Upper lobe of left lung (tissue), 6 donors: ENCODE results near the gene SNX20. TPM values are rescaled to one million over a fixed set of nuclear protein-coding genes. Genes with fewer than 3 reads are reported as not detected.

Experiments used
- ATAC-seq, 2 donors: fragments of 200-7000 bp; cut with Tn5 transposase; one replicate each; pipeline ENCODE4 v1.9.1; 2022; ENCODE audit warnings: mild to moderate bottlenecking in 2 of 2, moderate library complexity in 2 of 2; ENCODE audit not compliant: low FRiP score in 2 of 2
- DNase-seq, 2 donors: peaks; one replicate each; pipeline ENCODE4 v3.0.0-alpha.2; 2019 to 2020
- H3K27ac ChIP-seq, 4 donors: fragments of 200-600 bp; sonication (generic); one replicate each; pipeline ENCODE4 v1.5.1; 2016 to 2019
- H3K27me3 ChIP-seq, 4 donors: fragments of 200-600 bp; sonication (generic); one replicate each; pipeline ENCODE4 v1.5.1; 2017 to 2019
- H3K36me3 ChIP-seq, 4 donors: fragments of 200-600 bp; sonication (generic); one replicate each; pipeline ENCODE4 v1.5.1; 2016 to 2019
- H3K4me1 ChIP-seq, 4 donors: fragments of 200-600 bp; sonication (generic); one replicate each; pipeline ENCODE4 v1.5.1; 2018 to 2019
- H3K4me3 ChIP-seq, 4 donors: fragments of 200-600 bp; sonication (generic); one replicate each; pipeline ENCODE4 v1.5.1; 2017 to 2019; ENCODE audit warnings: mild to moderate bottlenecking in 2 of 4, moderate library complexity in 1 of 4
- H3K9me3 ChIP-seq, 4 donors: fragments of 200-600 bp; sonication (generic); one replicate each; pipeline ENCODE4 v1.5.1; 2018 to 2019
- EP300 ChIP-seq, 4 donors: sonication (generic); formaldehyde crosslinking; IDR thresholded peaks; one replicate each; pipeline ENCODE4 v1.5.1; 2017; ENCODE audit warnings: antibody characterized with exemption in 4 of 4, control low read depth in 2 of 4
- POLR2A ChIP-seq, 4 donors: fragments of 450-650 bp; IDR thresholded peaks; one replicate each; pipeline ENCODE4 v1.5.1; 2016 to 2017; ENCODE audit warnings: antibody characterized with exemption in 4 of 4, mild to moderate bottlenecking in 2 of 4
- POLR2AphosphoS5 ChIP-seq, 2 donors: sonication (generic); formaldehyde crosslinking; IDR thresholded peaks; one replicate each; pipeline ENCODE4 v1.5.1; 2017; ENCODE audit warnings: antibody characterized with exemption in 2 of 2
- WGBS, 2 donors: methylation state at CpG; one replicate each; pipeline ENCODE4 v1.1.5; 2017 to 2018; 5-methylcytosine and 5-hydroxymethylcytosine counted together
- total RNA-seq, 6 donors: library from RNA; depleted of rRNA in 4 of 6; stranded (reverse); fragments of >200 nt in 4 of 6; gene quantifications; one replicate each; pipeline versions ENCODE4 v1.1.0 to v1.2.1, GENCODE V29; 2016 to 2021
- TF ChIP-seq, protein P1 (sequence below), 6 experiments: fragments of 450-650 bp in 4 of 6; fragments of 200-600 bp in 2 of 6; sonication (generic) in 2 of 6; IDR thresholded peaks; one replicate each; pipeline ENCODE4 v1.5.1; 2016 to 2019; ENCODE audit warnings: antibody characterized with exemption in 6 of 6
- donor health status: DM: no; HTN: no; CAD: no; lungs with moderate emphysema.
- donor health status: DM: no; HTN: yes; CAD: no; lungs with severe emphysema.

The SNX20 gene
- total RNA-seq, 6 donors from 2014 or later = 3.2 to 16.9 (median 13.2) TPM

DNA sequence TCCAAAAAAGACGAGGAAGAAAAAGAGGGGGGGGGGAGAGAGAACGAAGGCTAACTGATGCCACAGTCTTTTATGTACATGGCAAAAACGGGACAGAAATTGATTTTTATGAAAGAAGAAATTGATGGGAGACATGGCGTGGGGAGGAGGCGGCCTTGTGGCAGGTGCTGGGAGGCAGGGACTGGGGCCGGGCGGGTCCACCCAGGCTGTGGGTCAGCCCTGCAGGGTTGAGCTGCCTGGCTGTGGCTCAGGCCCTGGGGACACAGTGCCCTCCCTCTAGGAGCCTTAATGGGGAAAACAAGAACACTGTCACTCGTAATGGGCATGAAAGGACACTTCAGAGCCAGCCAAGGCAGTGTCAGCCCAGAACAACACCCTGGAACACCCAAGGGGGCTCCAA, 34.8 kb downstream of the SNX20 start:
- Histone ChIP-seq H3K9me3 (no peaks in the 10 kb centered on the region), H3K36me3 (no peaks in the 10 kb centered on the region), H3K27ac (no peak overlapping the region), H3K27me3 (no peaks in the 10 kb centered on the region), H3K4me1 (peaks cover 0 to 3% (median 0%) of the 10 kb centered on the region in 4 donors), H3K4me3 (no peak overlapping the region)
- WGBS, 2 donors = 67 to 70% methylated on average over 8 of the region's 8 CpGs
- no peak for ATAC-seq
- TF ChIP-seq POLR2A (IDR thresholded peaks at IDR 0.05) (no peak), POLR2AphosphoS5 (IDR thresholded peaks at IDR 0.05) (no peak), EP300 (IDR thresholded peaks at IDR 0.05) (no peak)
- TF ChIP-seq, protein P1, sequence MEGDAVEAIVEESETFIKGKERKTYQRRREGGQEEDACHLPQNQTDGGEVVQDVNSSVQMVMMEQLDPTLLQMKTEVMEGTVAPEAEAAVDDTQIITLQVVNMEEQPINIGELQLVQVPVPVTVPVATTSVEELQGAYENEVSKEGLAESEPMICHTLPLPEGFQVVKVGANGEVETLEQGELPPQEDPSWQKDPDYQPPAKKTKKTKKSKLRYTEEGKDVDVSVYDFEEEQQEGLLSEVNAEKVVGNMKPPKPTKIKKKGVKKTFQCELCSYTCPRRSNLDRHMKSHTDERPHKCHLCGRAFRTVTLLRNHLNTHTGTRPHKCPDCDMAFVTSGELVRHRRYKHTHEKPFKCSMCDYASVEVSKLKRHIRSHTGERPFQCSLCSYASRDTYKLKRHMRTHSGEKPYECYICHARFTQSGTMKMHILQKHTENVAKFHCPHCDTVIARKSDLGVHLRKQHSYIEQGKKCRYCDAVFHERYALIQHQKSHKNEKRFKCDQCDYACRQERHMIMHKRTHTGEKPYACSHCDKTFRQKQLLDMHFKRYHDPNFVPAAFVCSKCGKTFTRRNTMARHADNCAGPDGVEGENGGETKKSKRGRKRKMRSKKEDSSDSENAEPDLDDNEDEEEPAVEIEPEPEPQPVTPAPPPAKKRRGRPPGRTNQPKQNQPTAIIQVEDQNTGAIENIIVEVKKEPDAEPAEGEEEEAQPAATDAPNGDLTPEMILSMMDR (IDR thresholded peaks at IDR 0.05) = no peak
- DNase-seq = no peak

DNA sequence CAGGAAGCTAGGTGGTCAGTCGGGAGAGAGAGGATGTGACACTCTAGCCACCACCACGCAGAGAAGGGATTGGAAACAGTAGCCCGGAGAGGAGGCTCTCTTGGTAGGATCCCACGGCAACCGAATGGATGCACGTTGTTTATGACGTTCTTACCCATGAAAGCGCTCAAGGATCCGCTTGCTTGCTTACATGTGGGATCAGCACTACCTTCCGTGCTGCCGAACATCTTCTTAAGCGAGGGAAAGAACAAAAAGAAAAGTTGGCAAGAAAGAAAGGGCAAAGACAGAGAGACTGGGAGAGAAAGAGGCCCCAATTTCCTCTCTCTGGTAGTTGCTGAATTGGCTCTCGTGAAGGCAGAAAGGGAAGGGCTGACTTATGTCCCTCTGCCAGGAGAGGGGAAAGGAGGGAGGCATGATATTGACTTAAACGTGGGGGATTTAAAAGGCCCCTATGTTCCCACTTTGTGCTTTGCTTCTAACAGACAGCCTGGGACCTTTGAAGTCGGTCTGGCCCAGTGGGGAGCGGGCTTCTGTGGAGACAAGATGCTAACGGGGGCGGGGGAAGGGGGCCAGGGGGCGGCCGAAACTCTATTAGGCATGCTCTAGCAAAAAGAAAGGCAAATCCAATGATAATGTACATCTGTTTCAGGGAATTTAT, 35.4 kb downstream of the SNX20 start:
- 71 to 72% methylated on average over 19 to 20 of the region's 20 CpGs for WGBS, 2 donors
- Histone ChIP-seq H3K4me1 (peaks cover 0 to 3% (median 0%) of the 10 kb centered on the region in 4 donors), H3K9me3 (no peaks in the 10 kb centered on the region), H3K27ac (no peak overlapping the region), H3K27me3 (no peaks in the 10 kb centered on the region), H3K36me3 (no peaks in the 10 kb centered on the region), H3K4me3 (no peak overlapping the region)
- ATAC-seq = no peak
- no peak for DNase-seq
- TF ChIP-seq POLR2A (IDR thresholded peaks at IDR 0.05) = no peak
- no peak for TF ChIP-seq EP300 (IDR thresholded peaks at IDR 0.05)
- TF ChIP-seq, protein P1 (IDR thresholded peaks at IDR 0.05) = no peak
- TF ChIP-seq POLR2AphosphoS5 (IDR thresholded peaks at IDR 0.05) = no peak

DNA sequence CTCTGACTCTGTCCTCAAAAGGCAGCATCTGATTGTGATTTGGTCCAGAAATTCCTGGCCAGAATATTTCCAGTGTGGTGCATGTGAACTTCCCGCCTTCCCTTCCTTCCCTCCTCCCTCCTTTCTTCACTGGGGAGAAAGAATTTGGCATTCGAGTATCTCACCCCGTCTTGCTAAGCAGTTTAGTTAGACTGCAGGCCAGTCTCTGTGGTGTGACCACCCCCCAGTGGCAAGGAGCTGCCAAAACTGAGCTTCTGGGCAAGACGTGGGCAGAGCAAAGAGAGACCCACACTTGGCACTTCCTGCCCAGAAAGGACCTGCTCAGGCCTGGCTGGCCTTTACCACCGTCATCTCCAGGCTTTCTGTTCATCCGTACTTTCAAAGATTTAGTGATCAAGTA, 36.4 kb downstream of the SNX20 start:
- TF ChIP-seq, protein P1 (IDR thresholded peaks at IDR 0.05) = peak in 4 of 6 experiments; percentile 12 to 38 (median 21)
- no peak for TF ChIP-seq POLR2AphosphoS5 (IDR thresholded peaks at IDR 0.05)
- Histone ChIP-seq H3K27me3 (no peaks in the 10 kb centered on the region), H3K36me3 (no peaks in the 10 kb centered on the region), H3K27ac (no peak overlapping the region), H3K4me3 (no peak overlapping the region), H3K9me3 (no peaks in the 10 kb centered on the region), H3K4me1 (peaks cover 0 to 3% (median 0%) of the 10 kb centered on the region in 4 donors)
- 41 to 43% methylated on average over 6 of the region's 6 CpGs for WGBS, 2 donors
- ATAC-seq = peak in 1 of 2 donors; percentile 37
- DNase-seq = no peak

DNA sequence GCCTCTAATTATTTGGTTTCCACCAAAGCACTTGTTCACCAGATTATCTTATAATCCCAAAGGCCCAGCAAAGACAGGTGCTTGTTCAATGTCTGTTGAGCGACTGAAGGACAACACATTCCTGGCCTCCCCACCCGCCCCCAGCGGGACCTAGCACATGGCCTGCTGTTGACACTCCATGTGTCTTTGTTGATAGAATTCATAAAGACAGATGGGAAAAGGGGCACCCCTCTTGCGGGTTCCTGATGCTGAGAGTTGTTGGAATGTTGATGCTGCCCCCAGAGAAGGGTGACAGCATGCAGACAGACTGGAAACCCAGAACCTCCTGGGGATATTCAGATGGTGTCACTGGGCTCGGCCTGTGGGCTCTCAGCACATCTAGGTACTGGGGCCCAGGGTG, 36.9 kb downstream of the SNX20 start:
- Histone ChIP-seq H3K36me3 (no peaks in the 10 kb centered on the region), H3K4me3 (no peak overlapping the region), H3K27me3 (no peaks in the 10 kb centered on the region), H3K4me1 (peaks cover 0 to 3% (median 0%) of the 10 kb centered on the region in 4 donors), H3K9me3 (no peaks in the 10 kb centered on the region), H3K27ac (no peak overlapping the region)
- WGBS, 2 donors = 82% methylated on average over 4 to 5 of the region's 5 CpGs
- TF ChIP-seq POLR2A (IDR thresholded peaks at IDR 0.05) = no peak
- TF ChIP-seq EP300 (IDR thresholded peaks at IDR 0.05) = no peak
- TF ChIP-seq POLR2AphosphoS5 (IDR thresholded peaks at IDR 0.05) = no peak
- TF ChIP-seq, protein P1 (IDR thresholded peaks at IDR 0.05) = no peak
- DNase-seq (no peak), ATAC-seq (no peak)

DNA sequence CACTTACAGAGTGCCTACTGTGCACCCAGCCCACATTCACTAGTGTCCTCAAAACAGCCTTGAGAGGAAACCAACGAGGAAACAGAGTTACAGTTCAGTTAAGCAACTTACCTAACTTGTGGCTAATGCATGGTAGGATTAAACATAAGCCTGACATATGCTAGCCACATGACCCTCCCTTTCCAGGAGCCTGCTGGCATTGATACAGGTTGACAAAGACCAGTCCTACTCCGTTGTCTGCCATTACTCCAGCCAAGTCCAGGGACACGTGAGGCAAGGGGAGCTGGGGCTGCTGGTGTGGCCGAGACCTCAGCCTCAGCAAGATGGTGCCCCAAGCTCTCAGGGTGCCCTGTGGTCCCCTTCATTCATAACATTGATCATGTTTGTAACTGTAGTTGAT, 37.9 kb downstream of the SNX20 start:
- no peaks in the 10 kb centered on the region for H3K9me3 ChIP-seq
- DNase-seq = no peak
- no peak overlapping the region for H3K27ac ChIP-seq
- 66 to 75% methylated on average over 2 to 4 of the region's 4 CpGs for WGBS, 2 donors
- no peak for ATAC-seq
- H3K4me3 ChIP-seq = no peak overlapping the region
- H3K36me3 ChIP-seq = no peaks in the 10 kb centered on the region
- no peaks in the 10 kb centered on the region for H3K27me3 ChIP-seq
- peaks cover 0 to 3% (median 0%) of the 10 kb centered on the region in 4 donors for H3K4me1 ChIP-seq
- TF ChIP-seq, protein P1 (IDR thresholded peaks at IDR 0.05) = no peak
- no peak for TF ChIP-seq POLR2AphosphoS5 (IDR thresholded peaks at IDR 0.05)
- no peak for TF ChIP-seq POLR2A (IDR thresholded peaks at IDR 0.05)
- no peak for TF ChIP-seq EP300 (IDR thresholded peaks at IDR 0.05)
